GM18498 (cell line): ENCODE data around the gene CA7.
"Not testable (repeated sequence)": the region's sequence is repeated elsewhere in the genome, so short reads cannot be mapped to it uniquely, and the experiment has no call there.

Experiments used
- ATAC-seq: cut with Tn5 transposase; IDR thresholded peaks from one replicate; pipeline ENCODE4 v1.9.1; 2021; ENCODE audit warnings: mild to moderate bottlenecking, moderate library complexity; ENCODE audit not compliant: unreplicated experiment

Gene CA7

DNA sequence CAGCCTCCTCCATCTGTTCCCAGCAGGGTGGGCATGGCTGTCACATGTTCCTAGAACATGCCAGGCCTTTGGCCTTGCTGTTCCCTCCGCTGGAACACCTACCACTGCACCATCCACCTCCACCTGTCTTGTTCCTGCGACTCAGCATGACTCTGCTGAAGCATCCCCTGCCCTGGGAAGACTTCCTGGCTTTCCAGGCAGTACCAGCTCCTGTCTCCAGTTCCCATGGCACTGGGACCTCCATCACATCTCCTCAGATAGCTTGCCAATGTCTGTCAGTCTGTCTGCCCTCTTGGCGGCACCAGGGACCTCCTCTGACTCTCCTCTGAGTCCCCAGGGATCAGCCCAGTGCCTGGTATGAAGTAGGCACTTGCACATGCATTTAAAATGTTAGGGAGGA is 51.8 kb downstream of the CA7 start:
- no peak for ATAC-seq

- not testable (repeated sequence) for ATAC-seq
These were observed 52.5 kb downstream of the CA7 start for GRCh38 chr16:66896682-66897081.

DNA sequence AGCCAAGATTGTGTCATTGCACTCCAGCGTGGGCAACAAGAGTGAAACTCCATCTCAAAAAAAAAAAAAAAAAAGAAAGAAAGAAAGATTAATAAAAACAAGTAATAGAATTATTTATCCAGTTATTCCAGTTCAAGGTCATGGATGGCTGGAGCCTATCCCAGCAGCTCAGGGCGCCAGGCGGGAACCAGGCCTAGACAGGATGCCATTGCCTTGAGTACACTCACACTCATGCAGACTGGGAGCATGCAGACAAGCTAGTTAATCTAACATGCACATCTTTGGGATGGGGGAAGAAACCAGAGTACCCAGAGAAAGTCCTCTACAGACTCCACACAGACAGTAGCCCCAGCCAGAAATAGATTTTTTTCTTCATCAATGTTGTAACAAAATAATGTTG is 54.0 kb downstream of the CA7 start:
- ATAC-seq: no peak

DNA sequence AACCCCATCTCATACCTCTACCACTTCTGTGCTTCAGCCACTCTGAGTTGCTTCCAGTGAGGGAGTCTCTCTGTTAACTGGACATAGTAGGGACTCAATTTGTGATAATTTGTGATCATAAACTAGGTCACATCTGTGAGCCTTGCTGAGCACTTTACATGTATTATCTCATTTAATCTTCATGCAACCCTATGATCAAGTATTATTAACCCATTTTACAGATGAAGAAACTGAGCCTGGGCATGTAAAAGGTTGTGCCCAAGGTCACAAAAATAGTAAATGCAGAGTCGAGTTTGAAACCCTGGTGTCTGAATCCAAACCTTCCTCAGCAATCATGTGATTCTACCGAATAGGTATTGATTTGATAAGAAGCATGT is 54.7 kb downstream of the CA7 start:
- no peak for ATAC-seq

GRCh38 chr16:66899310-66899944 is 55.2 kb downstream of the CA7 start:
- ATAC-seq: no peak

DNA sequence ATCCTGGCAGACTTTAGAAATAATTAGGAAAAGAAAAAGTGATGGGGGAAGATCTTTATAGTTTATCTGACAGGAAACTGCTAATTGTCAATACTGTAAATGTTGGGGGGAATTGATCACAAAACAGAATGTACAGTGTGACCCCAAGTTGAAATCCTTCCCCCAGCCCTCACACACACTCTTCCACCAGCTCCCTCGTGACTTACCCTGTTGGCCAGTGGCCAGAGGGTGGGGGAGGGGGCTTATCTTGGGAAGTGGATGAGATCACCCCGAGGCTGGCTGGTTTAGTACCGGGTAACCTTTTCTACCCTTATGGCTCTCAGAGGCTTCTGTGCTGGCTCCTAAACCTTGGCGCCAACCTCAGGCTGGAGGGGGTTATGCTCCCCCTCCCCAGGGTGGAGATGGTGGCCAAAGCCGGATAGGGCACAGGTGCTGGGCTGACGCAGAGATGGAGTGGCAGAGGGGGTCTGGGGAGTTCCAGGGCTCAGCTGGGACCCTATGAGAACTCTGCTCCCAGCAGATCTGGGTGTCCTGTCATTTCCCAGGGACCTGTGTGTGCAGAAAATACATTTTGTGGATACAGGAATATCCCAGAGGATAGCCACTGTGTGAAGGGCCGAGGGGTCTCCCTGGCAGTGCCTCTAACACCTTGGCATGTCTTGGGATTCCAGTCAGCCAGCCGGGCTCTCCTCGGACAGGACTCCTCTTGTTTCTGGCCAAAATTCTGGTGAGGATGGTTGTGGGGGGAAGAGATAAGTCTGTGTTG is 55.9 kb downstream of the CA7 start:
- ATAC-seq: no peak

DNA sequence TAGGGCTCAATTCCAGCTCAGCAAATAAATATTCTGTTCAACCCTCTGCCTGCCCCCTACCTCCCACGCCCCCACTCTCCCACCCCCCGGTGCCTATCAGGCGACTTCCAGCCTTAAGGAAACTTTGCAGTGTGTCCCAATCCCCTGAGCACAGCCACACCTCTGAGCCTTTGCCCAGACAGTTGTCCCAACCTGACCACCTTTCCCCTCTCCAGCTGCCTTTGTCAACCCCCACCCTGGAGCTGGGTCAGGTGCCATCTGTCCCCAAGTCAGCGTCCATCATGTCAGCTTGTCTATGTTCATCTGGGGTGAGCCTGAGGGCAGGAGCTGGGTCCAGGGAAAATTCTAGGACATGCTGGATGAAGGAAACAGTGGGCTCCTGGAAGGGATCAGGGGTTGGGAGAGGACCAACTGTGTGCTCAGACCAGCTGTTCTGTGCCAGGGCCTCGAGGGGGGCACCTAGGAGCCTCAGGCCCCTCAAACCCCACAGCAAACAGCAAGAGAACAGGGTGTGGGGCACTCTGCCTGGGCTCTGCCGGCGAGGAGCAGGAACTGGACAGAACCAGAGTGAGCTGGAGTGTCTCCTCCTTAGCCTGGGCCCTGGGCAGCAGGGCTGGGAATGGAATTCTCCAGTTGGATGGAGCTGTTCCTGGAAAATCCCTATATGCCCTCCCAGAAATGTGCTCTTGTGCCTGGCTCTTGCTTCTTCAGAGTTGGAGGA is 56.7 kb downstream of the CA7 start:
- no peak for ATAC-seq

DNA sequence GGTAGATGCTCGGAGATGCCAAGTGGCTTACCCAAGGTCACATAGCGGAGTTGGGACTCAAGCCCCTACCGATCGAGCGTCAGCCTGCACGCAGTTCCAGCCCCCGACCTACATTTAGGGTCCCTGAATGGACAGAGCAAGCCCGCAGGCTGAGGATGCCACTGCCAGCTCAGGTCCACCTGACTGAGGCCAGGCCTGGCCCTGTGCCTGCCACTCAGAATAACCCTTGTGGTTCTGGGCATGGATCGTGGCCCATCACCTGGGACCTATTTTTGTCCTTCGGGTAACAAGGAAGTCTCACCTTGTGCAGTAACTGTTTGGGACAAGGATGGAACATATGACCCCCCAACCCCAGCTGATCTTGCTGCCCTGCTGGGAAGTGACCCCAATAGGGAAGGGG is 57.4 kb downstream of the CA7 start:
- ATAC-seq: no peak

DNA sequence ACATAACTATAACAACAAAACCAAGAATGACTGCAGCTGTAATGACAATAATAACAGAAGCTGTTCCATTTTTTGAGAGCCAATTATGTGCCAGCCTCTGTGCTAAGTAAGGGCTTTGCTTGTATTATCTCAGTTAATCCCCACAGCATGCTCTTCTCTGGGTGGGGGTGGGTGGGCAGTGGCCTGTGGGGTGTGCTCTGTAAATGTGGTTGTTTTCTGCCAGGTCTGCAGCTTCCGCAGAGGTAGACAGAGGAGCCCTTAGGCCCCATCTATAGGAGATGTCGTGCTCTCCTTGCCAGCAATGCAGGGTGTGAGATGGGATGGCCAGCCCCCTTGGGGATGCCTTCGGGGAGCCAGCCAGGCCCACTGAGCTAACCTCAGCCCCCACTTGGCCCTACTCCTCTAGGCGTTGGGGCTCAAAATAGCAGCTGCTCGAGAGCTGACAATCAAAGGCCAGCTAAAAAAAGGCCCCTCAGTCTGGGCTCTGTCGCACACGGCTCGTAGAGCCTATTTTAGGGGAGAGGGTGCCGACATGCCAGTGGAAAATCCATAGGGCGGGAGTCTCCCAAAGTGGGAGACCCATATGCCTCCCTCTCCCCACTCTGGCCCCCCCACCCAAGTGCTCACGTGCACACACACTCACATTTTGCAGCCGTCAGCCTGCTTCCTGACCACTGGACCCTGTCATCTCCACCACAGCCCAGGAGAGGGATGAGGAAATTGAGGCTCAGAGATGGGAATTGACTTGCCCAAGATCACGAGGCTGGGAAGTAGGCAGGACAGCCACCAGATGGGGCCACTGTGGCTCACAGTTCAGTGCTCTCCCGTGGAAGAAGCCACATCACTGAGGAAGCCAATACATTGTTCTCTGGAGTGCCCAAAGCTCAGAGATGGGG is 58.7 kb downstream of the CA7 start:
- ATAC-seq: no peak
